HUES48 (cell line): ENCODE data around the gene KPNB1.

Source experiments
- H3K27ac ChIP-seq: one replicate; pipeline ENCODE4 v1.7.0; 2013; ENCODE audit warnings: low read depth, low read length, inconsistent platforms
- H3K27me3 ChIP-seq: 2 replicates; pipeline ENCODE4 v1.6.1; 2013; ENCODE audit warnings: mild to moderate bottlenecking, low read length; ENCODE audit not compliant: control insufficient read depth, insufficient read depth
- H3K36me3 ChIP-seq: 2 replicates; pipeline ENCODE4 v1.6.1; 2013; ENCODE audit warnings: low read length; ENCODE audit not compliant: control insufficient read depth, insufficient read depth
- H3K4me1 ChIP-seq: 2 replicates; pipeline ENCODE4 v1.6.1; 2013; ENCODE audit warnings: mild to moderate bottlenecking, low read length; ENCODE audit not compliant: control insufficient read depth, insufficient read depth
- H3K4me3 ChIP-seq: 2 replicates; pipeline ENCODE4 v1.5.1; 2013; ENCODE audit warnings: mild to moderate bottlenecking, low read depth, low read length
- H3K9ac ChIP-seq: 2 replicates; pipeline ENCODE4 v1.6.1; 2013; ENCODE audit warnings: mild to moderate bottlenecking, low read depth, low read length, moderate library complexity
- H3K9me3 ChIP-seq: 2 replicates; pipeline ENCODE4 v1.6.1; 2013; ENCODE audit warnings: low read length; ENCODE audit not compliant: control insufficient read depth, insufficient read depth

The KPNB1 gene

DNA sequence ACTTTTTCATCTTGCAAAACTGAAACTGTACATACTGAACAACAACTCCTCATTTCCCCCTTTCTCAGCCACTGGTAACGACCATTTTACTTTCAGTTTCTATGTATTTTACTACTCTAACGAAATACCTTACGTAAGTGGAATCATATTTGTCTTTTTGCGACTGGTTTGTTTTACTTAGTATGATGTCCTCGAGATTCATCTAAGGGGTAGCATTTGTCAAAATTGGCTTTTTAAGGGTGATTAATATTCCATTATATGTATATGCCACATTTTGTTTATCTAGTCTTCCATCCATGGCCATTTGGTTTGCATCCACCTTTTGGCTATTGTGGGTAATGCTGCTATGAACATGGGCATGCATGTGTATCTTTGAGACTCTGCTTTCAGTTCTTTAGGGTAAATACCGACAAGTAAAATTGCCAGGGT is 10.4 kb downstream of the KPNB1 start:
- H3K9ac ChIP-seq, result no peak overlapping the region
- peaks cover 100% of the 10 kb centered on the region for H3K36me3 ChIP-seq

GRCh38 chr17:47663912-47664623 is 14.3 kb downstream of the KPNB1 start:
- H3K9me3 ChIP-seq, result no peaks in the 10 kb centered on the region

More for the DNA sequence above, 10.4 kb downstream of the KPNB1 start:
- H3K27me3 ChIP-seq, result no peaks in the 10 kb centered on the region
- H3K4me3 ChIP-seq, result no peak overlapping the region
- H3K27ac ChIP-seq, result no peak overlapping the region
- H3K4me1 ChIP-seq, result peaks cover 10% of the 10 kb centered on the region
- no peaks in the 10 kb centered on the region for H3K9me3 ChIP-seq

DNA sequence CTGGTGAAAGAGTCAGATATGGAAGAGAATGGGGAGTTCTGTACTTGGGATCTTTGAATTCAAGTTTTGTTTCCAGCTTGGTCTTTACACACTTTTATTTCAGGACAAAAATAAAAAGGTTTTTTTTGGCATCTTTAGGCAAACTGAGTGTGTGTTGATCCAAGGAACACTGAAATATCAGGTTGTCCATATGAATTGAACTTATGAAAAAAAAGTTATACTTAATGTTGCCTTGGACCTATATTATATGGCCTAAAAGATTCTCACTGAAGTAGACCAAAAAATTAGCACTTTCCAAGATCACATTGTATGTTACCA is 14.9 kb downstream of the KPNB1 start:
- H3K9ac ChIP-seq, result no peak overlapping the region
- peak overlapping the region; percentile 72 for H3K27ac ChIP-seq
- H3K4me1 ChIP-seq, result peaks cover 15% of the 10 kb centered on the region
- peaks cover 97% of the 10 kb centered on the region for H3K36me3 ChIP-seq
- no peaks in the 10 kb centered on the region for H3K27me3 ChIP-seq
- H3K9me3 ChIP-seq, result no peaks in the 10 kb centered on the region
- H3K4me3 ChIP-seq, result no peak overlapping the region

More at GRCh38 chr17:47663912-47664623, 14.3 kb downstream of the KPNB1 start:
- Histone ChIP-seq H3K4me1 (peaks cover 15% of the 10 kb centered on the region), H3K36me3 (peaks cover 97% of the 10 kb centered on the region), H3K27ac (peak overlapping the region; percentile 72), H3K4me3 (no peak overlapping the region), H3K27me3 (no peaks in the 10 kb centered on the region), H3K9ac (no peak overlapping the region)

DNA sequence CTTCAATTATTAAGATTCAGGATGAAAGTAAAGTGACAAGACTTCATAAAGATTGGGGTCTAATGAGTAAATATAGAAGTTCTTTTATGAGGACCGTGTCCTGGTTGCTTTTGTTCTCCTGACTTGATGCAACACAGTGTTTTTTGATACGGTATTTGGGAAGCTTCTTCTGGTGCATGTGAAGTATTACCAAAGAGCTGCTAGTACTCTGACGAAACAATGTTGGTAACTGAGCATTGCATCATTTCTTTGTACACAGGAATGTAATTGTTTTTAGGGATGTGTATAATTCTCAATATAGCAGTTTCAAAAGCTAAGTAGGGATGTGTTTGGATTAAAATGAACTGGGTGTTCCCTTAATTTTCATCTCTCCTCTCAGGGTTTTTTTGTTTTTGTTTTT is 15.9 kb downstream of the KPNB1 start:
- Histone ChIP-seq H3K4me3 (no peak overlapping the region), H3K4me1 (peaks cover 15% of the 10 kb centered on the region), H3K27ac (peak overlapping the region; percentile 72), H3K36me3 (peaks cover 97% of the 10 kb centered on the region), H3K27me3 (no peaks in the 10 kb centered on the region), H3K9ac (no peak overlapping the region), H3K9me3 (no peaks in the 10 kb centered on the region)

DNA sequence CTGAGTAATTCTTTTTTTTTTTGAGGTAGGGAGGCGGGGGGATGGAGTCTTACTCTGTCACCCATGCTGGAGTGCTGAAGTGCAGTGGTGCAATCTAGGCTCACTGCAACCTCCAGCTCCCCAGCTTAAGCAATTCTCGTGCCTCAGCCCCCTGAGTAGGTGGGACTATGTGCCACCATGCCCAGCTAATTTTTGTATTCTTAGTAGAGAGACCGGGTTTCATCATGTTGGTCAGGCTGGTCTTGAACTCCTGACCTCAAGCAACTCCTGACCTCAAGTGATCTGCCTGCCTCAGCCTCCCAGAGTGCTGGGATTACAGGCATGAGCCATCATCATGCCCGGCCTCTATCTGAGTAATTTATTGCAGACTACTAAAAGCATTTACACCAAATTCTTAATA is 19.4 kb downstream of the KPNB1 start:
- H3K4me1 ChIP-seq, result peaks cover 15% of the 10 kb centered on the region
- H3K27me3 ChIP-seq, result no peaks in the 10 kb centered on the region
- H3K4me3 ChIP-seq, result no peak overlapping the region
- no peak overlapping the region for H3K27ac ChIP-seq
- H3K36me3 ChIP-seq, result peaks cover 97% of the 10 kb centered on the region
- H3K9ac ChIP-seq, result no peak overlapping the region
- no peaks in the 10 kb centered on the region for H3K9me3 ChIP-seq

GRCh38 chr17:47670064-47670463 is 20.3 kb downstream of the KPNB1 start:
- Histone ChIP-seq H3K9ac (no peak overlapping the region), H3K4me1 (peaks cover 5% of the 10 kb centered on the region; the same call in 1 of the 2 replicates), H3K9me3 (no peaks in the 10 kb centered on the region), H3K27ac (peak overlapping the region; percentile 14), H3K36me3 (peaks cover 97% of the 10 kb centered on the region), H3K27me3 (no peaks in the 10 kb centered on the region), H3K4me3 (no peak overlapping the region)

- peaks cover 100% of the 10 kb centered on the region for H3K36me3 ChIP-seq
- no peak overlapping the region for H3K27ac ChIP-seq
- H3K4me3 ChIP-seq, result no peak overlapping the region
Observed at GRCh38 chr17:47674499-47674898, 24.8 kb downstream of the KPNB1 start.

DNA sequence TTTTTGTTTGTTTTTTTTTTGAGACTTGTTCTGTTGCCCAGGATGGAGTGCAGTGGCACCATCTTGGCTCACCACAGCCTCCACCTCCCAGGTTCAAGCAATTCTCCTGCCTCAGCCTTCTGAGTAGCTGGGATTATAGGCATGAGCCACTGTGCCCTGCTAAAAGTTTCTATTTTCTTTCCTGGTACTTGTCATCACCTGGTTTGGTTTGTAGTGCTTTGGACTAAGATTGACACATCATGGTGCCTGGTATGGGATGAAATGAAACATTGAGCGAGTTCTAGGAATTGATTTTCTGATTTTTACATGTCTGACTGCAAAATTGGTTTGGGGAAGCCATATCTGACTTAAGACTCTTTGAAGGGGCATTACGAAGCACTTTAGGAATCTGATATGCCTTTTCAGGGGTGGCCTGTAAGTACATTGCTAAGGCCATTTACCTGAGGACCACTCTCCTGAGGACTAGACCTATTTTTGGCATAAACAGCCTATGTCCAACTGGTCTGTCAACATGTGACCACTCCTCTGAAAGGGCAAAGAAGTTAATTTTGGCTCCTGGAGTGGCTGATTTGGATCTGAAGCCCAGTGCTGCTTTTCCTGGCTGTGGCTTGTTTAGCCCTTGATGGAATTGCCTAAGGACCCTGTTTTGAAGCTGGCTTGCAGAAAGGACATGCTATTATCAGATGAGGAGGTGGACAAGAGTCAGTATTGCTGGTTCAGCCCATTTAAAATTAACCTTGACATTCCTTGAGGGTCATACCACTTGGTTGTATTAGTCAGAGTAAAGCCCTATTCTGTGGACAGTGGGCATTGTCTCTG is 25.9 kb downstream of the KPNB1 start:
- H3K4me1 ChIP-seq, result no peaks in the 10 kb centered on the region
- H3K4me3 ChIP-seq, result no peak overlapping the region
- H3K9me3 ChIP-seq, result no peaks in the 10 kb centered on the region
- H3K27me3 ChIP-seq, result no peaks in the 10 kb centered on the region
- H3K36me3 ChIP-seq, result peaks cover 100% of the 10 kb centered on the region
- no peak overlapping the region for H3K9ac ChIP-seq
- no peak overlapping the region for H3K27ac ChIP-seq

More at GRCh38 chr17:47674499-47674898, 24.8 kb downstream of the KPNB1 start:
- H3K4me1 ChIP-seq, result no peaks in the 10 kb centered on the region
- H3K27me3 ChIP-seq, result no peaks in the 10 kb centered on the region
- no peak overlapping the region for H3K9ac ChIP-seq
- no peaks in the 10 kb centered on the region for H3K9me3 ChIP-seq

- H3K9me3 ChIP-seq, result no peaks in the 10 kb centered on the region
- H3K4me3 ChIP-seq, result no peak overlapping the region
- no peaks in the 10 kb centered on the region for H3K4me1 ChIP-seq
- no peak overlapping the region for H3K9ac ChIP-seq
- no peaks in the 10 kb centered on the region for H3K27me3 ChIP-seq
- no peak overlapping the region for H3K27ac ChIP-seq
- H3K36me3 ChIP-seq, result peaks cover 100% of the 10 kb centered on the region
Observed at GRCh38 chr17:47676199-47676472, 26.4 kb downstream of the KPNB1 start.

- H3K4me3 ChIP-seq, result no peak overlapping the region
- no peaks in the 10 kb centered on the region for H3K27me3 ChIP-seq
- no peak overlapping the region for H3K9ac ChIP-seq
- peaks cover 100% of the 10 kb centered on the region for H3K36me3 ChIP-seq
- no peak overlapping the region for H3K27ac ChIP-seq
- H3K9me3 ChIP-seq, result no peaks in the 10 kb centered on the region
- no peaks in the 10 kb centered on the region for H3K4me1 ChIP-seq
Observed at GRCh38 chr17:47676510-47677165, 26.9 kb downstream of the KPNB1 start.

GRCh38 chr17:47678196-47678595 is 28.5 kb downstream of the KPNB1 start:
- H3K36me3 ChIP-seq, result peaks cover 100% of the 10 kb centered on the region
- no peak overlapping the region for H3K27ac ChIP-seq
- H3K9me3 ChIP-seq, result no peaks in the 10 kb centered on the region
- no peaks in the 10 kb centered on the region for H3K4me1 ChIP-seq
- no peaks in the 10 kb centered on the region for H3K27me3 ChIP-seq
- no peak overlapping the region for H3K9ac ChIP-seq
- H3K4me3 ChIP-seq, result no peak overlapping the region
